Naive thymus-derived CD4-positive, alpha-beta T cell (primary cell): ENCODE data around the gene ATN1. TPM values are rescaled to one million over a fixed set of nuclear protein-coding genes. Genes with fewer than 3 reads are reported as not detected.

Experiments used
- ATAC-seq: fragments of 150-1000 bp; cut with Tn5 transposase; 2 replicates; pipeline ENCODE4 v1.10.0; 2021; ENCODE audit warnings: mild to moderate bottlenecking, moderate library complexity
- CTCF ChIA-PET: fragments of 350-600 bp; sonication (Branson Sonifier 250); formaldehyde crosslinking; loops from one replicate; lab custom pipeline; 2021; ENCODE audit warnings: antibody characterized with exemption; lab: Charles Lee
- POLR2A ChIA-PET: fragments of 350-600 bp; sonication (Branson Sonifier 250); formaldehyde crosslinking; loops from one replicate; lab custom pipeline; 2021; ENCODE audit warnings: antibody characterized with exemption, inconsistent platforms; lab: Charles Lee
- DNase-seq, 9 donors: peaks; one replicate each; pipeline versions ENCODE4 v3.0.0 to v3.0.0-alpha.2; 2020 to 2022; ENCODE audit warnings: mixed read lengths in 1 of 9
- H3K27ac ChIP-seq: one replicate; pipeline ENCODE4 v1.7.0; 2013; ENCODE audit warnings: mild to moderate bottlenecking, low read depth, low read length, moderate library complexity
- H3K27me3 ChIP-seq, 2 donors: one replicate each; pipeline ENCODE4 v1.7.0; 2013; ENCODE audit warnings: low read length in 2 of 2, mild to moderate bottlenecking in 2 of 2, moderate library complexity in 2 of 2; ENCODE audit not compliant: control insufficient read depth in 2 of 2, insufficient read depth in 2 of 2
- H3K36me3 ChIP-seq, 3 experiments: 1 replicate in 2 of 3; 2 replicates in 1 of 3; pipeline ENCODE4 v1.7.0; 2013; ENCODE audit warnings: low read length in 3 of 3, mild to moderate bottlenecking in 3 of 3, moderate library complexity in 1 of 3; ENCODE audit not compliant: insufficient read depth in 3 of 3, control insufficient read depth in 2 of 3
- H3K4me1 ChIP-seq, 2 donors: one replicate each; pipeline ENCODE4 v1.7.0; 2013; ENCODE audit warnings: low read length in 2 of 2, mild to moderate bottlenecking in 2 of 2, moderate library complexity in 1 of 2; ENCODE audit not compliant: control insufficient read depth in 2 of 2, insufficient read depth in 2 of 2
- H3K4me3 ChIP-seq: 2 replicates; pipeline ENCODE4 v1.7.0; 2013; ENCODE audit warnings: mild to moderate bottlenecking, low read length
- H3K9me3 ChIP-seq, 3 experiments: 1 replicate in 2 of 3; 2 replicates in 1 of 3; pipeline ENCODE4 v1.7.0; 2013; ENCODE audit warnings: low read length in 3 of 3; ENCODE audit not compliant: control insufficient read depth in 2 of 3
- H3K27ac Mint-ChIP-seq, 9 donors: one replicate each; pipeline ENCODE4 v1.8.0; 2020 to 2022; ENCODE audit warnings: mixed read lengths in 9 of 9, mild to moderate bottlenecking in 8 of 9, moderate library complexity in 5 of 9, inconsistent platforms in 2 of 9
- H3K27me3 Mint-ChIP-seq, 5 donors: one replicate each; pipeline ENCODE4 v1.8.0; 2021 to 2022; ENCODE audit warnings: mixed read lengths in 5 of 5, mild to moderate bottlenecking in 1 of 5
- H3K36me3 Mint-ChIP-seq, 5 donors: one replicate each; pipeline ENCODE4 v1.8.0; 2020 to 2022; ENCODE audit warnings: mixed read lengths in 5 of 5, mild to moderate bottlenecking in 3 of 5, inconsistent platforms in 1 of 5
- H3K4me1 Mint-ChIP-seq, 7 donors: one replicate each; pipeline ENCODE4 v1.8.0; 2020 to 2022; ENCODE audit warnings: mixed read lengths in 7 of 7, mild to moderate bottlenecking in 3 of 7, inconsistent platforms in 1 of 7
- H3K4me3 Mint-ChIP-seq, 10 donors: one replicate each; pipeline ENCODE4 v1.8.0; 2020 to 2022; ENCODE audit warnings: mild to moderate bottlenecking in 10 of 10, mixed read lengths in 10 of 10, moderate library complexity in 6 of 10, inconsistent platforms in 2 of 10
- H3K9me3 Mint-ChIP-seq, 11 donors: one replicate each; pipeline ENCODE4 v1.8.0; 2020 to 2022; ENCODE audit warnings: mixed read lengths in 11 of 11, mild to moderate bottlenecking in 4 of 11, inconsistent platforms in 1 of 11, moderate library complexity in 1 of 11
- intact Hi-C, 2 donors: fragments of 100-400 bp; cut with micrococcal nuclease; formaldehyde crosslinking; loops; one replicate each; pipeline ENCODE4 v1.15.1; 2023
- polyA plus RNA-seq, 2 donors: library from polyadenylated mRNA; unstranded; fragments of 300-500 nt; fragmentation: Illumina TruSeq; gene quantifications; one replicate each; pipeline ENCODE4 v1.2.3, GENCODE V29; 2021
- total RNA-seq, 6 experiments: library from RNA in 5 of 6; stranded (reverse) in 5 of 6; gene quantifications; 1 replicate in 5 of 6; 2 replicates in 1 of 6; pipeline ENCODE4 v1.2.3 and lab custom pipeline; 2021 to 2026

ATN1 gene
- total and polyA plus RNA-seq, 7 experiments from 2014 or later = 0.95 to 42.2 (median 32.9) TPM

DNA sequence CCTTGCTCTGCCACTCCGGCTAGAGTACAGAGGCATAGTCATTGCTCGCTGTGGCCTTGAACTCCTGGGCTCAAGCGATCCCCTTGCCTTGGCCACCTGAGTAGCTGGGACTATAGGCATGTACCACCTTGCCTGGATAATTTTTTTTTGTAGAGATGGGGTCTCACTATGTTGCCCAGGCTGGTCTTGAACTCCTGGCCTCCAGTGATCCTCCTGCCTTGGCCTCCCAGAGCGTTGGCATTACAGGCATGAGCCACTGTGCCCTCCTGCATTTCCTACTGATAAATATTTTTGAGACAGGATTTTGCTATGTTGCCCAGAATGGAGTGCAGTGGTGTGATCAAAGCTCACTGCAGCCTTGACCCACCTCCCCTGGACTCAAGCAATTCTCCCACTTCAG lies 52.3 kb downstream of the ATN1 start:
- H3K36me3 Mint-ChIP-seq = peaks cover 4 to 46% (median 12%) of the 10 kb centered on the region in 5 donors
- H3K27ac Mint-ChIP-seq = peak overlapping the region in 3 of 9 donors; percentile 22 to 63 (median 42)

DNA sequence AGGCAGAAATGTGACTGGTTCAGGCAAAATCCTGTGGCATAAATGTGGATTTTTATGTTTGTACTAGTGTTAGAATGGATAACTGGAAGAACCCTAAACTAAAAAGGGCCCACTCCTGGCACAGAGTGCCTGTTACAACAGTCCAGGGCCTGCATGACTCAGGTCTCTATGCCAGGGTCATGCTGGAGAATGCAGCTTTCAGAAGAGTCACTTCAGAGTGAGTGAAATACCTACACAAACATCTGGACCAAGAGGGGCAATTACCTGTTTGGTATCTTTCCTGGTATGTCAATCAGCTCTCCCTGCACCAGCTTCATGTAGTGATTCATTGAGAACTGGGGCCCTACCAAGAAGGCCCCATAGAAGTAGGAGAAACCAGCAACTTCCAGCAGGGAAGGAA lies 53.0 kb downstream of the ATN1 start:
- H3K4me1 Mint-ChIP-seq = peaks cover 0 to 4% (median 0%) of the 10 kb centered on the region in 7 donors
- DNase-seq (no peak), ATAC-seq (no peak)
- Histone ChIP-seq H3K27ac (no peak overlapping the region), H3K36me3 (peaks cover 11 to 74% (median 29%) of the 10 kb centered on the region in 3 experiments), H3K9me3 (no peaks in the 10 kb centered on the region), H3K4me3 (no peak overlapping the region), H3K27me3 (no peaks in the 10 kb centered on the region), H3K4me1 (no peaks in the 10 kb centered on the region)
- H3K27me3 Mint-ChIP-seq = no peaks in the 10 kb centered on the region
- peaks cover 4 to 43% (median 12%) of the 10 kb centered on the region in 5 donors for H3K36me3 Mint-ChIP-seq
- POLR2A ChIA-PET = interaction anchor here (0.6 kb wide), 1 partner anchor 95 kb away, joined by 3 read pairs; no protein-coding TSS in a partner anchor
- intact Hi-C loops = no loop called here
- CTCF ChIA-PET = interaction anchor here (1.5 kb wide), 1 partner anchor 111 kb away, joined by 3 read pairs; no protein-coding TSS in a partner anchor
- H3K4me3 Mint-ChIP-seq = no peak overlapping the region
- peak overlapping the region in 2 of 9 donors; percentile 13 to 42 for H3K27ac Mint-ChIP-seq
- no peaks in the 10 kb centered on the region for H3K9me3 Mint-ChIP-seq

More for the DNA sequence above, 52.3 kb downstream of the ATN1 start:
- Histone ChIP-seq H3K4me1 (no peaks in the 10 kb centered on the region), H3K4me3 (no peak overlapping the region), H3K27me3 (no peaks in the 10 kb centered on the region), H3K27ac (no peak overlapping the region), H3K9me3 (no peaks in the 10 kb centered on the region), H3K36me3 (peaks cover 17 to 81% (median 34%) of the 10 kb centered on the region in 3 experiments)
- ChIA-PET POLR2A (no interaction called here), CTCF (interaction anchor here (1.5 kb wide), 1 partner anchor 111 kb away, joined by 3 read pairs; no protein-coding TSS in a partner anchor)
- no peak overlapping the region for H3K4me3 Mint-ChIP-seq
- H3K27me3 Mint-ChIP-seq = no peaks in the 10 kb centered on the region
- ATAC-seq (no peak), DNase-seq (no peak)
- intact Hi-C loops = no loop called here
- H3K4me1 Mint-ChIP-seq = peaks cover 0 to 5% (median 0%) of the 10 kb centered on the region in 7 donors
- H3K9me3 Mint-ChIP-seq = no peaks in the 10 kb centered on the region

DNA sequence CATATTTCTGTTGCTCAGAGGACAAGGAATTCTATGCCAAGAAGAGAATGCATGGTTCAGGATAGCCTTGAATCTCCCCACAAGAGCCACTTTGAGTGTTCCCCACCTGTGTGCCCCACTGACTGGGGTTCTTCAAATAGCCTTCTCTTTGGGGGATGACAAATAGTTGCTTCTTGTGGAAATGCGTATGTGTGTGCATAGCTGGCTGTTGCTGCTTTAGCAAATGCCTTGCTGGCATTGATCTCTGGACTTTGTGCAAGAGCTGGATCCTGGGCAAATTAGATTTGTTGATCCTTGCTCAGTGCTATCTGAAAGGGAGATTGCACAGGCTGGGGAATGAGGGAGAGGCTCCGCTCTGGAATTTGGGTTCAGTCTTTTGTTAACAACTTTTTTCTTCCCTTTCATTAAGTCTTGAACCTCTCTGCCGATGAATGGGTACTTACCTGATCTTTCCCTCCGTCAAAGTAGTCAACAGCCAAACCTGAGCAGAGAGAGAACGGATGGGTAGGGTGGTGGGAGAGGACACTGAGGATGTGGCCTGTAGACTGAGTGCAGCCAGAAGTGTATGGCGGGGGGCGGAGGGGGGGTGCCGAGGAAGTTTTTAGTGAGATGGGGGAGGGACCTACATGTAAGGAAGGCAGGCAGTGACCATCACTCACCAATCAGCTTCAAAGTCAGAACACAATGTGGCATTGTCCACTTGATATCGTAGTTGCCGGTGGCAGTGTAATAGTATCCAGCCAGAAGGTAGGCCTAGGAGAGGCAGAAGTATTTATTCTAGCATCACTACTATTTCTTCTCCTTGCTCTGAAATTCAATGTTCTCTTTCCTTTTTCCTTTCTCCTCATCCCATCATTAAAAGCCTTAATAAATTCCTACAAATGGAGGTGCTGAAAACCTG lies 53.6 kb downstream of the ATN1 start:
- no peak overlapping the region for H3K4me3 ChIP-seq
- no peaks in the 10 kb centered on the region for H3K9me3 ChIP-seq
- H3K27me3 Mint-ChIP-seq = no peaks in the 10 kb centered on the region
- H3K36me3 ChIP-seq = peaks cover 11 to 71% (median 29%) of the 10 kb centered on the region in 3 experiments
- no peak for ATAC-seq
- no peak overlapping the region for H3K27ac ChIP-seq
- peak overlapping the region in 6 of 9 donors; percentile 43 to 81 (median 53) for H3K27ac Mint-ChIP-seq
- ChIA-PET CTCF (interaction anchor here (1.5 kb wide), 1 partner anchor 112 kb away, joined by 3 read pairs; no protein-coding TSS in a partner anchor), POLR2A (interaction anchor here (0.6 kb wide), 1 partner anchor 94 kb away, joined by 3 read pairs; no protein-coding TSS in a partner anchor)
- no peaks in the 10 kb centered on the region for H3K9me3 Mint-ChIP-seq
- intact Hi-C loops = no loop called here
- peaks cover 4 to 41% (median 8%) of the 10 kb centered on the region in 5 donors for H3K36me3 Mint-ChIP-seq
- H3K4me1 ChIP-seq = no peaks in the 10 kb centered on the region
- DNase-seq = no peak
- H3K4me1 Mint-ChIP-seq = peaks cover 0 to 2% (median 0%) of the 10 kb centered on the region in 7 donors
- H3K4me3 Mint-ChIP-seq = no peak overlapping the region
- H3K27me3 ChIP-seq = no peaks in the 10 kb centered on the region

DNA sequence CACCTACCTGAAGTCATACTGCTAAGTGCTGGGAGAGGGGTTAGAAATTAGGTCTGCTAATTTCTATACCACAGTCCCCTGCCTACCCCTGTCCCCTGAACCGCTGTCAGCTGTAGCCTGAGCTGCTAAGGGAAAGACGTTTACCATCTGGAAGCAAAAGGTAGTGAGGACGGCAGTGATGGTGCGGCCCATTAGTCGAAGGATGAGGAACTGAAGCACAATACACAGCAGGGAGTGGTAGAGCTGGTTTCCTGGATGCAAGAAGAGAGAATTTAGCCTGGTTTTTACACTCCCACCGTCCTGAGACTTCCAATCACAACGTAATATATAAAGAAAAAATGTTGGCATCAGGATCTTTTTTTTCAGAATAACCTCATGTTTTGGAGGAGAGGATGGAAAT lies 54.8 kb downstream of the ATN1 start:
- no peak overlapping the region for H3K4me3 ChIP-seq
- POLR2A ChIA-PET = interaction anchor here (0.6 kb wide), 1 partner anchor 74 kb away, joined by 4 read pairs; no protein-coding TSS in a partner anchor
- ATAC-seq (no peak), DNase-seq (no peak)
- Mint-ChIP-seq H3K27me3 (no peaks in the 10 kb centered on the region), H3K36me3 (peaks cover 3 to 40% (median 5%) of the 10 kb centered on the region in 5 donors), H3K27ac (peak overlapping the region in 1 of 9 donors; percentile 38), H3K4me1 (peaks cover 0 to 2% (median 0%) of the 10 kb centered on the region in 7 donors), H3K9me3 (no peaks in the 10 kb centered on the region), H3K4me3 (no peak overlapping the region)
- H3K4me1 ChIP-seq = no peaks in the 10 kb centered on the region
- CTCF ChIA-PET = no interaction called here
- H3K27me3 ChIP-seq = no peaks in the 10 kb centered on the region
- H3K27ac ChIP-seq = no peak overlapping the region
- H3K9me3 ChIP-seq = no peaks in the 10 kb centered on the region
- intact Hi-C loops = no loop called here
- H3K36me3 ChIP-seq = peaks cover 11 to 59% (median 22%) of the 10 kb centered on the region in 3 experiments

DNA sequence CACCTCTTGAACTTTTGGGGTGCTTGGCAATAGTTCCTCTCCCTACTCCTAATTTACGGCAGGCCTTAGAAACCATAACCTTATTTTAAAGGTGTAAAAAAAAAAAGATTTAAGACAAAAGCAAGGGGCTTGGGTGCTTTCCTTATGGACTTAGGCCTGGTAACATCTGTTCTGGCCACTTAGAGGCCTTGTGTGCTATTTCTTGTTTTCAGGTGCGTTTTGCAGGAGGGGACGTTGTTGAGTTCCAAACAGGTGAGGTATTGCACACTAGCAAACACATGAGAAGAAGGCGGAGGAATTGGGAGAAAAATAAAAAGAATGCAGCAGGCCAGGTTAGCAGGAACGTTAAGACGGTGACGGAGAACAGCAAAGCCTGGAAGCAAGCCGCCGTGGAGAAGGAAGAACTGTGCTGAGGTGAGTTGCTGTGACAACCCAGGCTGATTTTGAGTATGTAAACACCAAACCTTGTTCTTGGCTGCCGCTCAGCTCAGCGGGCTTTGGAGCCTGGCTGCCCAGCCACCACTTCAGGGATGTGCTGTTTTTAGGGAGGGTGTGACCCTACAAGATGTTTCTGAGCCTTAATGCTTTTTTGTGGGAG lies 60.3 kb downstream of the ATN1 start:
- intact Hi-C loops = no loop called here
- Histone ChIP-seq H3K27me3 (no peaks in the 10 kb centered on the region), H3K36me3 (peaks cover 0 to 25% (median 9%) of the 10 kb centered on the region in 3 experiments), H3K4me3 (no peak overlapping the region), H3K4me1 (no peaks in the 10 kb centered on the region), H3K9me3 (no peaks in the 10 kb centered on the region), H3K27ac (no peak overlapping the region)
- Mint-ChIP-seq H3K4me3 (no peak overlapping the region), H3K27ac (peak overlapping the region in 1 of 9 donors; percentile 20), H3K9me3 (no peaks in the 10 kb centered on the region), H3K36me3 (peaks cover 5 to 28% (median 5%) of the 10 kb centered on the region in 5 donors), H3K27me3 (no peaks in the 10 kb centered on the region), H3K4me1 (peaks cover 0 to 5% (median 2%) of the 10 kb centered on the region in 7 donors)
- no peak for DNase-seq
- no peak for ATAC-seq
- POLR2A ChIA-PET = no interaction called here
- CTCF ChIA-PET = no interaction called here
